Stomach smooth muscle (tissue), 2 donors: ENCODE measurements around the gene ST14.
"Not testable (repeated sequence)": the region's sequence is repeated elsewhere in the genome, so short reads cannot be mapped to it uniquely, and the experiment has no call there.

Experiments
- H3K27ac ChIP-seq: one replicate; pipeline ENCODE4 v1.7.0; 2013; ENCODE audit warnings: mild to moderate bottlenecking, low read length, inconsistent platforms
- H3K27me3 ChIP-seq, 2 donors: one replicate each; pipeline ENCODE4 v1.7.0; 2013; ENCODE audit warnings: low read length in 2 of 2; ENCODE audit not compliant: insufficient read depth in 2 of 2, control insufficient read depth in 1 of 2
- H3K36me3 ChIP-seq, 2 donors: one replicate each; pipeline ENCODE4 v1.7.0; 2013; ENCODE audit warnings: low read length in 2 of 2; ENCODE audit not compliant: control insufficient read depth in 2 of 2, insufficient read depth in 2 of 2
- H3K4me1 ChIP-seq: one replicate; pipeline ENCODE4 v1.7.0; 2013; ENCODE audit warnings: low read length; ENCODE audit not compliant: control insufficient read depth, insufficient read depth
- H3K4me3 ChIP-seq, 2 donors: one replicate each; pipeline ENCODE4 v1.7.0; 2013; ENCODE audit warnings: low read length in 2 of 2
- H3K9ac ChIP-seq, 2 donors: one replicate each; pipeline ENCODE4 v1.7.0; 2013; ENCODE audit warnings: low read length in 2 of 2, mild to moderate bottlenecking in 1 of 2
- H3K9me3 ChIP-seq, 2 donors: one replicate each; pipeline ENCODE4 v1.7.0; 2013; ENCODE audit warnings: low read length in 2 of 2; ENCODE audit not compliant: control insufficient read depth in 2 of 2
- donor health status: healthy.
- donor health status: Pancreatic carcinoma.

ST14 gene

DNA sequence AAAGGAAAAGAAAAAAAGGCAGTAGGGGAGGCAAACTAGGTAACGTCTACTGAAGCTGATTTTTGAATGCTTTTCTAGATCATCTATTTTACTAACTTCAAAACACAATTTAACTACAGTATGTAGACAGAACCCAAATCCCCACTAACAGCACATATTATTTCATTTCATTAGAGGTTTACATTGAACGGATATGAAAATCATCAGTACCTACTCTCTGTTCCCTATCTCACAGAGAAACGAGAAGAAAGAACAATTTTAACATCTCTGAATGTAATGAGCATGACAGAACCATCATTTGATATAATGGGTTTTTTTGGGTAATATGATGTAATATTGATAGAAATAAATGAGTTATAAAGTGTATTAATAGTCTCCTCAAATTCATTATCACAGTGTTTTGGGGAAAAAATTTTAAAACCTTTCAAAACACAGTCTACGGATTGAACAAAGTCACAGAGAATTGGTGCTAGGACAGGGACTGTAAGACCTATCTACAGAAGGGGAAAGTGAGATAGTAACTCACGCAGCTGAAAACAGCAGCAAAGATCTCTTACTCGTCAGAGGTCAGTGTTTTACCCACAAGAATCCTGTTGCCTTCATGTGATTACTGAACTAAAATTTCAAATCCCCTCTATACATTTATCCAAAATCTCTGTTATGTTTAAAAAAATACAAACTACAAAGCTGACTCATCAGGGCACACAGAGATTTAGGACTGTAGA lies 77.9 kb downstream of the ST14 start:
- no peak overlapping the region for H3K27ac ChIP-seq
- H3K9ac ChIP-seq = no peak overlapping the region
- H3K36me3 ChIP-seq = peaks cover 3 to 21% of the 10 kb centered on the region in 2 donors
- H3K4me3 ChIP-seq = no peak overlapping the region
- H3K9me3 ChIP-seq = no peaks in the 10 kb centered on the region
- H3K27me3 ChIP-seq = no peaks in the 10 kb centered on the region
- no peaks in the 10 kb centered on the region for H3K4me1 ChIP-seq

DNA sequence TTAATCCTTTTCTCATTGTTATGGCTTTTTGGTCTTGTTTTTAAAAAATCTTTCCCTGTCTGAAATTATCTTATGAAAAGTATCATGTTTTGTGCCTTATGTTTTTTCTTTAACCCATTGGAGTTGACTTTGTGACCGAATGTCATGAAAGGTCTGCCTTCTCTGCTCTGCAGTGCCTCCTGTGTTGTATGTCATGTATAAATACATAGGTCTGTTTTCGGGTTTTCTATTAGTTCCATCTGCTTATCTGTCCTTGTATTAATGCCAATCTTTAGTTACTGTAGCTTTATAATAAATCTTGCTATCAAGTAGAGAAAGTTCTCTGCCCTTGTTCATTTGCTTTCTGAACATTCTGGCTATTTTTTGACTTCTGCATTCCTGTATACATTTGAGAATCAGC lies 82.1 kb downstream of the ST14 start:
- Histone ChIP-seq H3K4me1 (no peaks in the 10 kb centered on the region), H3K27me3 (no peaks in the 10 kb centered on the region), H3K27ac (no peak overlapping the region), H3K4me3 (no peak overlapping the region), H3K9me3 (no peaks in the 10 kb centered on the region), H3K36me3 (peaks cover 1 to 14% of the 10 kb centered on the region in 2 donors), H3K9ac (no peak overlapping the region)

GRCh38 chr11:130243816-130244215 lies 84.2 kb downstream of the ST14 start:
- no peak overlapping the region for H3K9ac ChIP-seq
- H3K4me3 ChIP-seq = no peak overlapping the region
- H3K9me3 ChIP-seq = no peaks in the 10 kb centered on the region
- H3K4me1 ChIP-seq = no peaks in the 10 kb centered on the region
- H3K36me3 ChIP-seq = peaks cover 0 to 6% of the 10 kb centered on the region in 2 donors
- no peak overlapping the region for H3K27ac ChIP-seq
- H3K27me3 ChIP-seq = no peaks in the 10 kb centered on the region

GRCh38 chr11:130244848-130245247 lies 85.3 kb downstream of the ST14 start:
- H3K27ac ChIP-seq = no peak overlapping the region
- H3K9me3 ChIP-seq = no peaks in the 10 kb centered on the region
- no peaks in the 10 kb centered on the region for H3K4me1 ChIP-seq
- H3K4me3 ChIP-seq = no peak overlapping the region
- peaks cover 0 to 2% of the 10 kb centered on the region in 2 donors for H3K36me3 ChIP-seq
- H3K9ac ChIP-seq = no peak overlapping the region
- no peaks in the 10 kb centered on the region for H3K27me3 ChIP-seq

DNA sequence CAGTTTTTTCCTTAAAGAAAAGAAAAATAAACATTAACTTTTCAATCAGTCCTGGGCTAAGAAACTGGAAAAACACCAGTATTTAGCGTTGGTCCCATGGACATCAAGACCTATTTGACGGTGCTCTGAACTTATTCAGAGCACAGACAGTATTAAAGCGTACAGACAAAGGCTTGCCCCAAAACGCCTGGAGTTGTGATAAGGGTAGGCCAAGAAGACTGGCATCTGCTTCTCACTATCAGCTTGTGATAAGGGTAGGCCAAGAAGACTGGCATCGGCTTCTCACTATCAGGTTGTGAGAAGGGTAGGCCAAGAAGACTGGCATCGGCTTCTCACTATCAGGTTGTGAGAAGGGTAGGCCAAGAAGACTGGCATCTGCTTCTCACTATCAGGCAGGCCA lies 85.8 kb downstream of the ST14 start:
- not testable (repeated sequence) for H3K4me3 ChIP-seq, H3K27ac ChIP-seq, H3K27me3 ChIP-seq, H3K9ac ChIP-seq, H3K9me3 ChIP-seq, H3K36me3 ChIP-seq, H3K4me1 ChIP-seq

GRCh38 chr11:130246270-130246669 lies 86.7 kb downstream of the ST14 start:
- Histone ChIP-seq H3K27me3 (no peaks in the 10 kb centered on the region), H3K9me3 (no peaks in the 10 kb centered on the region), H3K9ac (no peak overlapping the region), H3K4me3 (no peak overlapping the region), H3K4me1 (no peaks in the 10 kb centered on the region), H3K36me3 (peaks cover 0 to 2% of the 10 kb centered on the region in 2 donors), H3K27ac (no peak overlapping the region)

DNA sequence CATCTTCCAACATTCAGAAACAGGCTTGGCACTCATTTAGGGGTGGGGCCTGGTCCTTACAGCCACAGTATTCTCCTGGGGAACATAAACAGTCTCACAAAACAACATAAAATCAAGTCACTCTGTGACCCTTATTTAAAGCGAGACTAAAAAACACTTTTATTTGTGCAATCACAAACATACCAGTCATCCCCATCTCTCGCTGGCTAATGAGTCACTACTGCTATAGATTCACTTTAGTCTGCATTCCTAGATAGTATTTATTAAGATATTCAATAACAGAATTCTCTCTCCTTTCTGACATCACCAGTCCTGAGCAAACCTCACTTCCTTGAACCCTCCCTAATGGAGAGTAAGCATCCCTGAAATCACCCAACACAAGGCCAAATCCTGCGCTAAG lies 87.2 kb downstream of the ST14 start:
- no peaks in the 10 kb centered on the region for H3K4me1 ChIP-seq
- no peak overlapping the region for H3K4me3 ChIP-seq

GRCh38 chr11:130247319-130247718 lies 87.7 kb downstream of the ST14 start:
- H3K27me3 ChIP-seq = no peaks in the 10 kb centered on the region
- no peak overlapping the region for H3K4me3 ChIP-seq
- no peak overlapping the region for H3K9ac ChIP-seq
- H3K36me3 ChIP-seq = peaks cover 0 to 2% of the 10 kb centered on the region in 2 donors
- no peaks in the 10 kb centered on the region for H3K4me1 ChIP-seq
- H3K9me3 ChIP-seq = no peaks in the 10 kb centered on the region
- no peak overlapping the region for H3K27ac ChIP-seq

More for the DNA sequence above, 87.2 kb downstream of the ST14 start:
- H3K27me3 ChIP-seq = no peaks in the 10 kb centered on the region
- H3K9me3 ChIP-seq = no peaks in the 10 kb centered on the region
- peaks cover 0 to 2% of the 10 kb centered on the region in 2 donors for H3K36me3 ChIP-seq
- H3K27ac ChIP-seq = no peak overlapping the region
- H3K9ac ChIP-seq = no peak overlapping the region

GRCh38 chr11:130249371-130249770 lies 89.8 kb downstream of the ST14 start:
- Histone ChIP-seq H3K36me3 (peaks cover 0 to 2% of the 10 kb centered on the region in 2 donors), H3K27ac (no peak overlapping the region), H3K9ac (no peak overlapping the region), H3K4me3 (no peak overlapping the region), H3K9me3 (no peaks in the 10 kb centered on the region), H3K27me3 (no peaks in the 10 kb centered on the region), H3K4me1 (no peaks in the 10 kb centered on the region)

GRCh38 chr11:130249929-130250328 lies 90.3 kb downstream of the ST14 start:
- not testable (repeated sequence) for H3K9ac ChIP-seq, H3K27ac ChIP-seq, H3K9me3 ChIP-seq, H3K27me3 ChIP-seq, H3K4me1 ChIP-seq, H3K36me3 ChIP-seq, H3K4me3 ChIP-seq

GRCh38 chr11:130251763-130252162 lies 92.2 kb downstream of the ST14 start:
- not testable (repeated sequence) for H3K36me3 ChIP-seq, H3K27me3 ChIP-seq, H3K9ac ChIP-seq, H3K4me3 ChIP-seq, H3K4me1 ChIP-seq, H3K9me3 ChIP-seq, H3K27ac ChIP-seq
